ENCODE data around the gene QRICH1.
A peak's percentile ranks its signal among the peaks of the same experiment; 100 is the strongest.

The QRICH1 gene

DNA sequence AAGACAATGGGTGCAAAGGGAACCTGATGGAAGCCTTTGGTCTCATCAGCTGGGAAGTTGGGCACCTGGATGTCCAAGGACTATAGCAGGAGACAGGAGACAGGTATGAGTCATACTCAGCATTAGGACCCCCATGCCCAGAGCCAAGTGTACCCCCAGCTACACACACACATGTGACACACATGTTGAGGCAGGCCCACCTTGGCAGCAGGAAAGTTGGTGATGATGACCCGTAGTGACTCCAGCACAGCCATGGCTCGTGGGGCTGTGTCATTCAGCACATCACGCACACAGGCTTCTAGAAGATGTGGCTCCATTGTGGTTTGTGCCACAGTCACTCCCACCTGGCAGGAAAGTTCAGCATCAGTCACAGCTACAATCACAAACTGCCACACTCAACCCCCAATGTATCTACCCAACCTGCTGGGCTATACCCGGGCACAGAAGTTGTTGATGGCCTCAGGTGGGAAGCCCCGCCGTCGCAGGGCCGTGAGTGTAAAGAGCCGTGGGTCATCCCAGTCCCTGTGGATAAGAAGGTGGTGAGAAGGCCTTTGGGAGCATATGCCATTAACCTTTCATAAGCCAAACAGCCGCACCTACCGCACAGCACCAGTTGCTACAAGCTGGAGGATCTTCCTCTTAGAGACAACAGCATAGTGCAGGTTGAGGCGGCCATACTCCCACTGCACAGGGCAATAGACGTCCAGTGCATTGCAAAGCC is 5.2 kb upstream of the QRICH1 start:
- Histone ChIP-seq H3K9me3 (ENCODE audit: control insufficient read depth in 1 of 2, low read length in 2 of 2) (no peaks in the 10 kb centered on the region), H3K36me3 (ENCODE audit: control insufficient read depth in 1 of 2, insufficient read depth in 2 of 2, low read length in 2 of 2) (peaks cover 50 to 63% of the 10 kb centered on the region in 2 donors), H3K4me1 (ENCODE audit: control insufficient read depth in 1 of 2, insufficient read depth in 2 of 2, low read length in 2 of 2) (peaks cover 15 to 17% of the 10 kb centered on the region in 2 donors), H3K27ac (ENCODE audit: low read depth, low read length) (no peak overlapping the region), H3K9ac (ENCODE audit: low read depth in 1 of 2, low read length in 2 of 2) (no peak overlapping the region), H3K4me3 (ENCODE audit: low read depth in 1 of 2, low read length in 2 of 2) (no peak overlapping the region), H3K27me3 (ENCODE audit: control insufficient read depth in 1 of 2, insufficient read depth in 2 of 2, low read length in 2 of 2) (no peaks in the 10 kb centered on the region)

DNA sequence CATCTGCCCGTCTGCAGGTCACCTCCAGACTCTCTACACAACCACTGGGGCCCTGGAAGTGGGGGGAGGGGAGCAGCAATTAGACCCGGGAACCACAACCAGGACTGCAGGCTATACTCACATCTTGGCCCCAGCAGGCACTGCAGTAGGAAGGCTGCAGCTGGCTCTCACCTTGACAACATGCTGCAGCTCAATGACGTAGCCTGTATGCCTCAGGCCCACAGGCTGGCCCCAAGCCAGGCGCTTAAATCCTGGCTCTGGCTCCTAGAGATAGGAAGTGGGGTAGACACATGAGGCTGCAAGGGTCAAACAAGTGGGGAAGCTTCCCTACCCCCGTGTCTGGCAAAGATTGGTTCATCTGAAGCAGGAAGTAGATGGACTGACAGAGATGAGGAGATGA is 4.6 kb upstream of the QRICH1 start:
- Histone ChIP-seq H3K9ac (ENCODE audit: low read depth in 1 of 2, low read length in 2 of 2) (no peak overlapping the region), H3K9me3 (ENCODE audit: control insufficient read depth in 1 of 2, low read length in 2 of 2) (no peaks in the 10 kb centered on the region), H3K27ac (ENCODE audit: low read depth, low read length) (no peak overlapping the region), H3K27me3 (ENCODE audit: control insufficient read depth in 1 of 2, insufficient read depth in 2 of 2, low read length in 2 of 2) (no peaks in the 10 kb centered on the region), H3K4me3 (ENCODE audit: low read depth in 1 of 2, low read length in 2 of 2) (no peak overlapping the region), H3K4me1 (ENCODE audit: control insufficient read depth in 1 of 2, insufficient read depth in 2 of 2, low read length in 2 of 2) (peaks cover 9 to 10% of the 10 kb centered on the region in 2 donors), H3K36me3 (ENCODE audit: control insufficient read depth in 1 of 2, insufficient read depth in 2 of 2, low read length in 2 of 2) (peaks cover 50 to 63% of the 10 kb centered on the region in 2 donors)

DNA sequence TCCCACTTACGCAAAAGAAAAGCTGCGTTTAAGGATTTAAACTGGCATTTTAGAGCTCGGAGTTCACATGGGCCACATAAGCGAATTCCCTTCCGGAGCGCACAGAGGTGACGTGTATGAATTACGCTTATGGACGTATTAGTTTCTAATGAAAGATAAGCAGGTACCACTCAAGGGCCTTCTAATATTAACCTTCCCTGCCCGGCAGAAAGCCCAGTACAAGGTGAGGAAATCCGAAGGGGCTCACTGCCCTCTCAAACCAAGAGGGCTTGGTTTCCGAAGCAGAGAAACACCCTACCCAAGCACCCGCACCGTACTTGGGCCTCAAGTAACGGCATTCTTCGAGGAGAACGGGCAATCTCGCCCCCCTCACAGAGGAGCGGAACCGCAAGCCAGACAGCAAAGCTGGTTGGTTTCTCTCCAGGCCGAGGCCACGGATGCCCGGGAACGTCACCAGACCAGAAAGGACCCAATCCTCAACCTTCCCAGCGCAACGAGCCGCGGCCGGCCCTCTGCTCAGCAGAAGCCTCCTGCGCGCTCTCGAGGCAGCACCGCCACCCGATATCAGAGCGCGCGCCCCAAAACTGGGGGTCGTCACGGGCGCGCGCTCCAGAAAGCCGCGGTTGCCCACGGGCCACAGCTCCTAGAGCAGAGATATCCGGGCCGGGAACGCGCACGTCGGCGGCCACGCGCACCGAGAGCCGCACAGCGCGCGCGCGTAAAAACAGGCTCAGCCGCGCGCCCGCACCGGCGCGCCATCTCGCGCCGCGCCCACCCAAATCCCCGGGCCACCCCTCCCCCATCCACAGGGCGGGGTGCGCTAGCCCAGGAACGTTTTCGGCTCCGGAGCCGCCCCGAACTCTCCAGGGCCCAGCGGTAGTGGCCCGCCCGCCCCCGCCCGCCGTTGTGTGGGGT is 676 bp downstream of the QRICH1 start:
- Histone ChIP-seq H3K9ac (ENCODE audit: low read depth in 1 of 2, low read length in 2 of 2) (peak overlapping the region; percentile 86 to 88), H3K4me1 (ENCODE audit: control insufficient read depth in 1 of 2, insufficient read depth in 2 of 2, low read length in 2 of 2) (peaks cover 19 to 27% of the 10 kb centered on the region in 2 donors), H3K27me3 (ENCODE audit: control insufficient read depth in 1 of 2, insufficient read depth in 2 of 2, low read length in 2 of 2) (no peaks in the 10 kb centered on the region), H3K9me3 (ENCODE audit: control insufficient read depth in 1 of 2, low read length in 2 of 2) (no peaks in the 10 kb centered on the region), H3K27ac (ENCODE audit: low read depth, low read length) (peak overlapping the region; percentile 87), H3K36me3 (ENCODE audit: control insufficient read depth in 1 of 2, insufficient read depth in 2 of 2, low read length in 2 of 2) (peaks cover 9 to 15% of the 10 kb centered on the region in 2 donors), H3K4me3 (ENCODE audit: low read depth in 1 of 2, low read length in 2 of 2) (peak overlapping the region; percentile 77 to 90)

DNA sequence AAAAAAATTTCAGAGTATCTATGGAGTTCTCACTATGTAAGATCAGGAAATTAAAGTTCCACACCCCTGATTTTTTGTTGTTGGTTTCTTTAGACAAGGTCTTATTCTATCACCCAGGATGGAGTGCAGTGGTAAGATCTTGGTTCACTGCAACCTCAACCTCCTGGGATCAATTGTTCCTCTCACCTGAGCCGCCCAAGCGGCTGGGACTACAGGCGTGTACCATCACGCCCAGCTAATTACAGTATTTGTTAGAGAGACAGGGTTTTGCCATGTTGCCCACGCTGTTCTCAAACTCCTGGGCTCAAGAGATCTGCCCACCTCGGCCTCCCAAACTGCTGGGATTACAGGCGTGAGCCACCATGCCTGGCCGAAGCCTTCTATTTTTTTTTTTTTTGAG is 12.4 kb downstream of the QRICH1 start:
- Histone ChIP-seq H3K36me3 (ENCODE audit: control insufficient read depth in 1 of 2, insufficient read depth in 2 of 2, low read length in 2 of 2) (peaks cover 5 to 20% of the 10 kb centered on the region in 2 donors), H3K27me3 (ENCODE audit: control insufficient read depth in 1 of 2, insufficient read depth in 2 of 2, low read length in 2 of 2) (no peaks in the 10 kb centered on the region), H3K4me3 (ENCODE audit: low read depth in 1 of 2, low read length in 2 of 2) (no peak overlapping the region), H3K27ac (ENCODE audit: low read depth, low read length) (no peak overlapping the region), H3K9ac (ENCODE audit: low read depth in 1 of 2, low read length in 2 of 2) (no peak overlapping the region), H3K9me3 (ENCODE audit: control insufficient read depth in 1 of 2, low read length in 2 of 2) (no peaks in the 10 kb centered on the region), H3K4me1 (ENCODE audit: control insufficient read depth in 1 of 2, insufficient read depth in 2 of 2, low read length in 2 of 2) (no peaks in the 10 kb centered on the region)

DNA sequence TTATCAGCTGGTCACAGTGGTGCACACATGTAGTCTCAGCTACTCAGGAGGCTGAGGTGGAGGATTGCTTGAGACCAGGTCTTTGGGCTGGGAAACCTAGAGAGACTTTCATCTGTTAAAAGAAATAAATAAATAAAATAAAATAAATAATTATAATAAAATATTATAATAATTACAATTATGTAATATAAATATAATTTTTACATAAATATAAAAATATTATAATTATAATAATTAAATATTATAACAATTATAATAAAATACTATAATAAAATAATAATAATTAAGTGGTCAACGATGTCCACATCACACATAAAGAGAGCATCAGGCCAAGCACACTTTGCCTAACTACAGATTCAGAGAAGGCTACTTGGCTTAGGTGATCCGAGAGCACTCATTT is 14.6 kb downstream of the QRICH1 start:
- Histone ChIP-seq H3K36me3 (ENCODE audit: control insufficient read depth in 1 of 2, insufficient read depth in 2 of 2, low read length in 2 of 2) (peaks cover 10 to 37% of the 10 kb centered on the region in 2 donors), H3K27ac (ENCODE audit: low read depth, low read length) (no peak overlapping the region), H3K4me3 (ENCODE audit: low read depth in 1 of 2, low read length in 2 of 2) (no peak overlapping the region), H3K4me1 (ENCODE audit: control insufficient read depth in 1 of 2, insufficient read depth in 2 of 2, low read length in 2 of 2) (no peaks in the 10 kb centered on the region), H3K9me3 (ENCODE audit: control insufficient read depth in 1 of 2, low read length in 2 of 2) (no peaks in the 10 kb centered on the region), H3K27me3 (ENCODE audit: control insufficient read depth in 1 of 2, insufficient read depth in 2 of 2, low read length in 2 of 2) (no peaks in the 10 kb centered on the region), H3K9ac (ENCODE audit: low read depth in 1 of 2, low read length in 2 of 2) (no peak overlapping the region)

DNA sequence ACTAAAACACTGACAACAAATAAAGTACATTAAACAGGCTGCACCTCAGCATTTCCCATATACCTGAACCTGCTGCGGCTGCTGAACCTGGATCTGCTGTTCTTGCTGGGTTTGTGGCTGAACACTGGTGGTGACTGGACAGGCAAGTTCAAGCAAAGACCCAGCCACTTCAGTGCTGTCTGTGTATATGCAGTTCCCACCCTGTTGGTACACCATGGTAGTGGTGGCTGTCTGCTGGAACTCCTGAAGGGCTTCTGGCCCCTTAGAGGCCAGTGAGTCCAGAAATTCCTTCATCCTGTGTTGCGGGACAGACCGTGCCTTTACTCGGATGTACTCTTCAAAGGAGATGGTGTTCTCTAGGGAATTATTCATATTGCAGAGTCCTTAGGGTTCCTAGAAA is 17.2 kb downstream of the QRICH1 start:
- no peak overlapping the region for H3K9ac ChIP-seq (ENCODE audit: low read depth in 1 of 2, low read length in 2 of 2)
- no peaks in the 10 kb centered on the region for H3K4me1 ChIP-seq (ENCODE audit: control insufficient read depth in 1 of 2, insufficient read depth in 2 of 2, low read length in 2 of 2)
- no peaks in the 10 kb centered on the region for H3K27me3 ChIP-seq (ENCODE audit: control insufficient read depth in 1 of 2, insufficient read depth in 2 of 2, low read length in 2 of 2)
- H3K27ac ChIP-seq (ENCODE audit: low read depth, low read length): no peak overlapping the region
- peaks cover 25 to 61% of the 10 kb centered on the region in 2 donors for H3K36me3 ChIP-seq (ENCODE audit: control insufficient read depth in 1 of 2, insufficient read depth in 2 of 2, low read length in 2 of 2)
- H3K9me3 ChIP-seq (ENCODE audit: control insufficient read depth in 1 of 2, low read length in 2 of 2): no peaks in the 10 kb centered on the region
- no peak overlapping the region for H3K4me3 ChIP-seq (ENCODE audit: low read depth in 1 of 2, low read length in 2 of 2)

DNA sequence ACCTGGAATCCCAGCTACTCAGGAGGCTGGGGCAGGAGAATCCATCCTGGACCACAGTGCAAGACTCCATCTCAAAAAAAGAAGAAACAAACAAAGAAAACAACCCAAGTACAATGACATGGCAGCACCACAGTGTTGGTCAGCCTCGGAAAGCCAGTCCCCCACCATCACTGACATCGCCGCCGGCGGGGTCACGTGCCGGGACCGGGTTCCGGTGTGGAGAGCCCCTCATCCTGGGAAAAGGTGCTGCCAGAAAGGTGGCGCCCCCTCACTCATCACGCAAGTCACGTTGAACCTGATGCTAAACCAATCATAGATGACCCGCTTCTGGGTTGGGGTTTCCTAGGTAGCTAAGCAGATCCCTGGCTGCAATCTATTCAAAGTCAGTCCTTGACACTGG is 17.8 kb downstream of the QRICH1 start:
- no peak overlapping the region for H3K27ac ChIP-seq (ENCODE audit: low read depth, low read length)
- H3K9ac ChIP-seq (ENCODE audit: low read depth in 1 of 2, low read length in 2 of 2): no peak overlapping the region
- peaks cover 28 to 66% of the 10 kb centered on the region in 2 donors for H3K36me3 ChIP-seq (ENCODE audit: control insufficient read depth in 1 of 2, insufficient read depth in 2 of 2, low read length in 2 of 2)
- H3K4me3 ChIP-seq (ENCODE audit: low read depth in 1 of 2, low read length in 2 of 2): no peak overlapping the region
- H3K4me1 ChIP-seq (ENCODE audit: control insufficient read depth in 1 of 2, insufficient read depth in 2 of 2, low read length in 2 of 2): no peaks in the 10 kb centered on the region
- no peaks in the 10 kb centered on the region for H3K27me3 ChIP-seq (ENCODE audit: control insufficient read depth in 1 of 2, insufficient read depth in 2 of 2, low read length in 2 of 2)
- no peaks in the 10 kb centered on the region for H3K9me3 ChIP-seq (ENCODE audit: control insufficient read depth in 1 of 2, low read length in 2 of 2)

DNA sequence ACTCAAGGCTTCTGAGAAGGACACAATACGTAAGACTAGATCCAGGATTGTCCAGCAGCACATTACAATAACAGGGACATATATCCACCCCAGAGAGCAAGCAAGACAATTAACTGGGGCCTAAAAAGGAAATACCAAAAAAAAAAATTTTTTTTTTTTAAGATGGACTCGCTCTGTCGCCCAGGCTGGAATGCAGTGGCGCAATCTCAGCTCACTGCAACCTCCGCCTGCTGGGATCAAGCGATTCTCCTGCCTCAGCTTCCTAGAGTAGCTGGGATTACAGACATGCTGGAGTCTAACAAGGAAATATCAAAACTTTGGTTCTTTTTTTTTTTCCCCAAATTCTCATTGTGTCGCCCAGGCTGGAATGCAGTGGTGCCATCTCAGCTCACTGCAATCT is 35.9 kb downstream of the QRICH1 start:
- no peaks in the 10 kb centered on the region for H3K9me3 ChIP-seq (ENCODE audit: control insufficient read depth in 1 of 2, low read length in 2 of 2)
- no peak overlapping the region for H3K4me3 ChIP-seq (ENCODE audit: low read depth in 1 of 2, low read length in 2 of 2)
- no peak overlapping the region for H3K27ac ChIP-seq (ENCODE audit: low read depth, low read length)
- H3K27me3 ChIP-seq (ENCODE audit: control insufficient read depth in 1 of 2, insufficient read depth in 2 of 2, low read length in 2 of 2): no peaks in the 10 kb centered on the region
- H3K4me1 ChIP-seq (ENCODE audit: control insufficient read depth in 1 of 2, insufficient read depth in 2 of 2, low read length in 2 of 2): no peaks in the 10 kb centered on the region
- no peak overlapping the region for H3K9ac ChIP-seq (ENCODE audit: low read depth in 1 of 2, low read length in 2 of 2)
- H3K36me3 ChIP-seq (ENCODE audit: control insufficient read depth in 1 of 2, insufficient read depth in 2 of 2, low read length in 2 of 2): peaks cover 30 to 52% of the 10 kb centered on the region in 2 donors

DNA sequence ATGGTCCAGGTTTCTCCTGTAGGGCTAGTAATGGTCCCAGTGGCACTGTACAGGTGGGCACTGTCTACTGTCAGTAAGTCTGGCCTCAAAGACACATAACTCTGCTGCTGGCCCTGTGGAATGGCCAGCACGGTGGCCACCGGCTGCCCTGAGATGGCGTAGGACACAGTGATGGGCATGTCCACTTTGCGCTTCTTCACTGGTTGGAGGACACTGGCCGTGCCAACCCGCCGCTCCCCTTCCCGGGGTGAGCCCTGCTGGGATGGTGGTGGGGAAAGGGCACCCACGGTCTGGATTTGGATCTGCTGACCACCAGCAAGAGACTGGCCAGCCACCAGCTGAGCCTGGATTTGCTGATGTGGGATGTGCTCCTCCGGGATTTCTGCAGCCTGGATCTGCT is 36.6 kb downstream of the QRICH1 start:
- H3K4me3 ChIP-seq (ENCODE audit: low read depth in 1 of 2, low read length in 2 of 2): no peak overlapping the region
- H3K27ac ChIP-seq (ENCODE audit: low read depth, low read length): no peak overlapping the region
- peaks cover 31 to 57% of the 10 kb centered on the region in 2 donors for H3K36me3 ChIP-seq (ENCODE audit: control insufficient read depth in 1 of 2, insufficient read depth in 2 of 2, low read length in 2 of 2)
- H3K4me1 ChIP-seq (ENCODE audit: control insufficient read depth in 1 of 2, insufficient read depth in 2 of 2, low read length in 2 of 2): no peaks in the 10 kb centered on the region
- H3K27me3 ChIP-seq (ENCODE audit: control insufficient read depth in 1 of 2, insufficient read depth in 2 of 2, low read length in 2 of 2): no peaks in the 10 kb centered on the region
- no peaks in the 10 kb centered on the region for H3K9me3 ChIP-seq (ENCODE audit: control insufficient read depth in 1 of 2, low read length in 2 of 2)
- no peak overlapping the region for H3K9ac ChIP-seq (ENCODE audit: low read depth in 1 of 2, low read length in 2 of 2)

DNA sequence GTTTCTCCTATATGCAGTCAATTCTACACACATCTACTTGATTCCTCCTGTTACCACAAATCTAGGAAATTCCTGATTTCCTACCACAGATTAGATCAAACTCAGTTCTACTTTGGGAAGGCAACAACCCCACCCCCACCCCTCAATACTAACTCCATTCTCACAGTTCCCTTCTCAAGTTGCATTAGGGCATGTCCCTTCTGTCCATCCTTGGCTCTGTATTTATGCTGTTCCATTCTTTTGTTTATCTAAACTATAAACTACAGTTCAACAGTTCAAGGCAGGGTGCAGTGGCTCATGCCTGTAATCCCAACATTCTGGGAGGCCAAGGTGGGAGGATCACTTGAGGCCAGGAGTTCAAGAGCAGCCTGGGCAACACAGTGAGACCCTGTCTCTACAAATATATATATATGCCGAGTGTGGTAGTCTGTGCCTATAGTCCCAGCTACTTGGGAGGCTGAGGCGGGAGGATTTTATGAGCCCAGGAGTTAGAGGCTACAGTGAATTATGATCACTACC is 39.5 kb downstream of the QRICH1 start:
- no peak overlapping the region for H3K27ac ChIP-seq (ENCODE audit: low read depth, low read length)
- H3K9ac ChIP-seq (ENCODE audit: low read depth in 1 of 2, low read length in 2 of 2): no peak overlapping the region
- H3K4me3 ChIP-seq (ENCODE audit: low read depth in 1 of 2, low read length in 2 of 2): no peak overlapping the region
- peaks cover 34 to 59% of the 10 kb centered on the region in 2 donors for H3K36me3 ChIP-seq (ENCODE audit: control insufficient read depth in 1 of 2, insufficient read depth in 2 of 2, low read length in 2 of 2)
- H3K9me3 ChIP-seq (ENCODE audit: control insufficient read depth in 1 of 2, low read length in 2 of 2): no peaks in the 10 kb centered on the region
- no peaks in the 10 kb centered on the region for H3K27me3 ChIP-seq (ENCODE audit: control insufficient read depth in 1 of 2, insufficient read depth in 2 of 2, low read length in 2 of 2)
- H3K4me1 ChIP-seq (ENCODE audit: control insufficient read depth in 1 of 2, insufficient read depth in 2 of 2, low read length in 2 of 2): no peaks in the 10 kb centered on the region

Data from duodenal mucosa (tissue), 2 donors.